CD4-positive, CD25-positive, alpha-beta regulatory T cell (primary cell): Measurements from ENCODE around the gene PRAMEF14. TPM values are rescaled to one million over a fixed set of nuclear protein-coding genes. Genes with fewer than 3 reads are reported as not detected.
"Not testable (repeated sequence)": the region's sequence is repeated elsewhere in the genome, so short reads cannot be mapped to it uniquely, and the experiment has no call there.

Experiments used
- ATAC-seq, 2 donors: fragments of 150-1000 bp; cut with Tn5 transposase; one replicate each; pipeline ENCODE4 v1.10.0; 2021; ENCODE audit warnings: low read depth in 2 of 2, moderate number of reproducible peaks in 2 of 2, moderate library complexity in 1 of 2
- DNase-seq, 3 donors: peaks; one replicate each; pipeline versions ENCODE4 v3.0.0 to v3.0.0-alpha.2; 2012 to 2022; ENCODE audit warnings: mixed read lengths in 1 of 3
- H3K27ac ChIP-seq: one replicate; pipeline ENCODE4 v1.7.0; 2013; ENCODE audit warnings: mild to moderate bottlenecking, low read length; ENCODE audit not compliant: insufficient read depth, poor library complexity, severe bottlenecking
- H3K27me3 ChIP-seq: one replicate; pipeline ENCODE4 v1.7.0; 2013; ENCODE audit warnings: low read length; ENCODE audit not compliant: control insufficient read depth, insufficient read depth
- H3K36me3 ChIP-seq: one replicate; pipeline ENCODE4 v1.7.0; 2013; ENCODE audit warnings: mild to moderate bottlenecking, low read length, moderate library complexity; ENCODE audit not compliant: control insufficient read depth, insufficient read depth
- H3K4me1 ChIP-seq: 2 replicates; pipeline ENCODE4 v1.7.0; 2013; ENCODE audit warnings: mild to moderate bottlenecking, low read length; ENCODE audit not compliant: insufficient read depth, control insufficient read depth, poor library complexity, severe bottlenecking
- H3K4me3 ChIP-seq: one replicate; pipeline ENCODE4 v1.7.0; 2013; ENCODE audit warnings: low read depth, mild to moderate bottlenecking, low read length, moderate library complexity
- H3K9me3 ChIP-seq, 2 experiments: 1 replicate in 1 of 2; 2 replicates in 1 of 2; pipeline ENCODE4 v1.7.0; 2013; ENCODE audit warnings: low read length in 2 of 2, mild to moderate bottlenecking in 1 of 2, moderate library complexity in 1 of 2; ENCODE audit not compliant: control insufficient read depth in 2 of 2
- H3K27ac Mint-ChIP-seq, 3 donors: one replicate each; pipeline ENCODE4 v1.8.0; 2020 to 2022; ENCODE audit warnings: mild to moderate bottlenecking in 3 of 3, mixed read lengths in 3 of 3, moderate library complexity in 2 of 3
- H3K27me3 Mint-ChIP-seq: one replicate; pipeline ENCODE4 v1.8.0; 2022; ENCODE audit warnings: mild to moderate bottlenecking, mixed read lengths
- H3K36me3 Mint-ChIP-seq: one replicate; pipeline ENCODE4 v1.8.0; 2020; ENCODE audit warnings: mixed read lengths
- H3K4me1 Mint-ChIP-seq, 4 donors: one replicate each; pipeline ENCODE4 v1.8.0; 2020 to 2022; ENCODE audit warnings: mixed read lengths in 4 of 4, mild to moderate bottlenecking in 1 of 4
- H3K4me3 Mint-ChIP-seq, 4 donors: one replicate each; pipeline ENCODE4 v1.8.0; 2020 to 2022; ENCODE audit warnings: mild to moderate bottlenecking in 4 of 4, mixed read lengths in 4 of 4, moderate library complexity in 3 of 4
- H3K9me3 Mint-ChIP-seq, 7 donors: one replicate each; pipeline ENCODE4 v1.8.0; 2020 to 2022; ENCODE audit warnings: mixed read lengths in 7 of 7, mild to moderate bottlenecking in 3 of 7, moderate library complexity in 2 of 7
- polyA plus RNA-seq, 4 donors: library from polyadenylated mRNA; unstranded; fragments of 300-500 nt; fragmentation: Illumina TruSeq; gene quantifications; one replicate each; pipeline ENCODE4 v1.2.3, GENCODE V29; 2021
- total RNA-seq: library from RNA; stranded (reverse); gene quantifications from one replicate; pipeline ENCODE4 v1.2.3, GENCODE V29; 2022

The PRAMEF14 gene
- total and polyA plus RNA-seq, 5 donors from 2014 or later: not detected

- not testable (repeated sequence) for H3K4me1 ChIP-seq, DNase-seq, ATAC-seq, H3K27me3 ChIP-seq, H3K4me3 Mint-ChIP-seq, H3K36me3 ChIP-seq, H3K9me3 Mint-ChIP-seq, H3K27ac ChIP-seq, H3K4me3 ChIP-seq, H3K4me1 Mint-ChIP-seq, H3K27ac Mint-ChIP-seq, H3K9me3 ChIP-seq, H3K36me3 Mint-ChIP-seq, H3K27me3 Mint-ChIP-seq
Measured at GRCh38 chr1:13303239-13303638, 43.7 kb downstream of the PRAMEF14 start, which contains the start of gene PRAMEF33. TSS of gene PRAMEF33 (plus strand) at chr1:13303539. CDS start at chr1:13305955, 2,416 bp downstream.

GRCh38 chr1:13302197-13302596 is 44.7 kb downstream of the PRAMEF14 start:
- not testable (repeated sequence) for H3K4me1 Mint-ChIP-seq, H3K36me3 Mint-ChIP-seq, H3K9me3 ChIP-seq, H3K9me3 Mint-ChIP-seq, H3K27ac ChIP-seq, H3K27ac Mint-ChIP-seq, H3K27me3 ChIP-seq, H3K36me3 ChIP-seq, H3K4me3 Mint-ChIP-seq, H3K4me1 ChIP-seq, ATAC-seq, H3K4me3 ChIP-seq, H3K27me3 Mint-ChIP-seq, DNase-seq

- not testable (repeated sequence) for ATAC-seq, H3K27ac Mint-ChIP-seq
Measured at GRCh38 chr1:13298699-13299098, 48.2 kb downstream of the PRAMEF14 start.

GRCh38 chr1:13297216-13297931 is 49.6 kb downstream of the PRAMEF14 start:
- H3K4me3 ChIP-seq, DNase-seq, H3K27ac Mint-ChIP-seq, H3K36me3 ChIP-seq, H3K9me3 Mint-ChIP-seq, H3K4me3 Mint-ChIP-seq, H3K4me1 Mint-ChIP-seq, H3K9me3 ChIP-seq, H3K27ac ChIP-seq, H3K36me3 Mint-ChIP-seq, H3K27me3 Mint-ChIP-seq, H3K4me1 ChIP-seq, ATAC-seq, H3K27me3 ChIP-seq: not testable (repeated sequence)

More at GRCh38 chr1:13298699-13299098, 48.2 kb downstream of the PRAMEF14 start:
- not testable (repeated sequence) for H3K9me3 ChIP-seq, H3K36me3 Mint-ChIP-seq, H3K4me1 Mint-ChIP-seq, H3K9me3 Mint-ChIP-seq, H3K27ac ChIP-seq, H3K27me3 ChIP-seq, H3K4me1 ChIP-seq, H3K36me3 ChIP-seq, H3K27me3 Mint-ChIP-seq, DNase-seq, H3K4me3 Mint-ChIP-seq, H3K4me3 ChIP-seq

Other genes with a start within 250 kb of the PRAMEF14 start
- not detected for gene HNRNPCL2, start 230.3 kb downstream of the PRAMEF14 start, total RNA-seq
- not detected for gene HNRNPCL2, start 230.3 kb downstream of the PRAMEF14 start, polyA plus RNA-seq
- gene PRAMEF26, start 191.1 kb downstream of the PRAMEF14 start, total RNA-seq: not detected
- not detected for gene PRAMEF26, start 191.1 kb downstream of the PRAMEF14 start, polyA plus RNA-seq
- gene HNRNPCL4, start 181.5 kb downstream of the PRAMEF14 start, total RNA-seq: not detected
- not detected for gene HNRNPCL4, start 181.5 kb downstream of the PRAMEF14 start, polyA plus RNA-seq
- not detected for gene PRAMEF9, start 175.3 kb downstream of the PRAMEF14 start, total RNA-seq
- not detected for gene PRAMEF9, start 175.3 kb downstream of the PRAMEF14 start, polyA plus RNA-seq
- gene PRAMEF13, start 145.7 kb downstream of the PRAMEF14 start, total RNA-seq: not detected
- gene PRAMEF13, start 145.7 kb downstream of the PRAMEF14 start, polyA plus RNA-seq: not detected
- gene PRAMEF18, start 121.0 kb downstream of the PRAMEF14 start, total RNA-seq: not detected
- gene PRAMEF18, start 121.0 kb downstream of the PRAMEF14 start, polyA plus RNA-seq: not detected
- gene PRAMEF5, start 92.9 kb downstream of the PRAMEF14 start, total RNA-seq: not detected
- not detected for gene PRAMEF5, start 92.9 kb downstream of the PRAMEF14 start, polyA plus RNA-seq
- gene PRAMEF8, start 62.0 kb downstream of the PRAMEF14 start, total RNA-seq: not detected
- not detected for gene PRAMEF8, start 62.0 kb downstream of the PRAMEF14 start, polyA plus RNA-seq
- not detected for gene PRAMEF33, start 43.6 kb downstream of the PRAMEF14 start, total RNA-seq
- gene PRAMEF33, start 43.6 kb downstream of the PRAMEF14 start, polyA plus RNA-seq: not detected
- gene PRAMEF15, start 31.6 kb downstream of the PRAMEF14 start, total RNA-seq: not detected
- gene PRAMEF15, start 31.6 kb downstream of the PRAMEF14 start, polyA plus RNA-seq: not detected
- not detected for gene PRAMEF19, start 24.8 kb upstream of the PRAMEF14 start, total RNA-seq
- not detected for gene PRAMEF19, start 24.8 kb upstream of the PRAMEF14 start, polyA plus RNA-seq
- gene PRAMEF17, start 42.5 kb upstream of the PRAMEF14 start, total RNA-seq: not detected
- not detected for gene PRAMEF17, start 42.5 kb upstream of the PRAMEF14 start, polyA plus RNA-seq
- gene PRAMEF20, start 63.3 kb upstream of the PRAMEF14 start, total RNA-seq: not detected
- not detected for gene PRAMEF20, start 63.3 kb upstream of the PRAMEF14 start, polyA plus RNA-seq
- not detected for gene LRRC38, start 166.9 kb upstream of the PRAMEF14 start, total RNA-seq
- gene LRRC38, start 166.9 kb upstream of the PRAMEF14 start, polyA plus RNA-seq: not detected
- not detected for gene PDPN, start 236.7 kb upstream of the PRAMEF14 start, total RNA-seq
- not detected for gene PDPN, start 236.7 kb upstream of the PRAMEF14 start, polyA plus RNA-seq